Measurements from ENCODE around the gene MAPKAPK2.

DNA sequence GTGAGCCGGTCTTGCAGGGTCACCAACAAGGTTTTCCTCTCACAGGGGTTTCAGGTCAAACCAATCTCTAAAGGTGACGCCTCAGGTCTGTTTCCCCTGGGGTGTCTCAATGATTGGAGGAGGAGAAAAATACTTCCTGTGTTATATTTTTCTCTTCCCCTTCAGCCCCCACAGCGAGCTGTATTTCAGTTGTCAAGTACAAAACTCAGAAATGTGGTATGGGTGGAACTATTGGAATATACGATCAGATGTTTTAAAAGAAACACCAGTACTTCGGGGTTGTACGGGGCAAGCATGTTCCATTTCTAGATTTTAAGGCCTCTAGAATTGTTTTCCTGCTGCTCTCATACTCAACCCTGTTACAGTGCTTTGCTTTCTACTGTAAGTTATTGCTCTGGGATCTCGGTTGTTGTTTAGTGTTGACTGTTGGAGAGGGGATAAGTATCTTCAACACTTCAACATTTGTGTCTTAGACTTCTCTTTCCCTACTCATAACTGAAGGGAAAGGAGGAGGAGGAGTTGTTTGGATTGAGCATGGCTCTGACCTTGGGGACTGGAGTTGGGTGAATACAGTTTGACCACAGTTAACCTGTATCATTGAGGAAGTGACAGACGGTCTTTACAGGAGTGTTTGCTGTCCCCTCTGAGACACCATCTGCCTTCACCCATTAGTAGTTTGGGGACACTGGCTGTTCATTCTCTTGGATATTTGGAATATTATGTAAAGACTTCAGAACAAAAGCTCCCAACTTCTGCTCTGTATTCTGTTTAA lies 2.0 kb downstream of the MAPKAPK2 start:
- TF ChIP-seq, protein P1, sequence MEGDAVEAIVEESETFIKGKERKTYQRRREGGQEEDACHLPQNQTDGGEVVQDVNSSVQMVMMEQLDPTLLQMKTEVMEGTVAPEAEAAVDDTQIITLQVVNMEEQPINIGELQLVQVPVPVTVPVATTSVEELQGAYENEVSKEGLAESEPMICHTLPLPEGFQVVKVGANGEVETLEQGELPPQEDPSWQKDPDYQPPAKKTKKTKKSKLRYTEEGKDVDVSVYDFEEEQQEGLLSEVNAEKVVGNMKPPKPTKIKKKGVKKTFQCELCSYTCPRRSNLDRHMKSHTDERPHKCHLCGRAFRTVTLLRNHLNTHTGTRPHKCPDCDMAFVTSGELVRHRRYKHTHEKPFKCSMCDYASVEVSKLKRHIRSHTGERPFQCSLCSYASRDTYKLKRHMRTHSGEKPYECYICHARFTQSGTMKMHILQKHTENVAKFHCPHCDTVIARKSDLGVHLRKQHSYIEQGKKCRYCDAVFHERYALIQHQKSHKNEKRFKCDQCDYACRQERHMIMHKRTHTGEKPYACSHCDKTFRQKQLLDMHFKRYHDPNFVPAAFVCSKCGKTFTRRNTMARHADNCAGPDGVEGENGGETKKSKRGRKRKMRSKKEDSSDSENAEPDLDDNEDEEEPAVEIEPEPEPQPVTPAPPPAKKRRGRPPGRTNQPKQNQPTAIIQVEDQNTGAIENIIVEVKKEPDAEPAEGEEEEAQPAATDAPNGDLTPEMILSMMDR (IDR thresholded peaks at IDR 0.05), result no peak
- no peak for TF ChIP-seq EZH2 (IDR thresholded peaks at IDR 0.05)
